ENCODE data around the gene C2CD4C.
A peak's percentile ranks its signal among the peaks of the same experiment; 100 is the strongest.
"Not testable (repeated sequence)": the region's sequence is repeated elsewhere in the genome, so short reads cannot be mapped to it uniquely, and the experiment has no call there.

Gene C2CD4C

DNA sequence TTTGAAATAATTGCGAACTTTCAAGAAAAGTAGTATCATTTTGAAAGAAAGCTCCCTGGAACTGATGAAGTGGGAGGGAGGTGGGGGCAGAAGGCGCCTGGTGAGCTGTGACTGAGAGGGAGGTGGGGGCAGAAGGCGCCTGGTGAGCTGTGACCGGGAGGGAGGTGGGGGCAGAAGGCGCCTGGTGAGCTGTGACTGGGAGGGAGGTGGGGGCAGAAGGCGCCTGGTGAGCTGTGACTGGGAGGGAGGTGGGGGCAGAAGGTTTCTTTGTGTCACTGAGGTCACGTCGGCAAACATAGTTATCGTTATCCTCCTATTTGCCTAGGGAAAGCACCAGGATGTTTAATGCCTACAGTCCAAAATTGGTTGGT lies 24.2 kb downstream of the C2CD4C start:
- no peak overlapping the region for H3K4me3 ChIP-seq (replicated peaks; ENCODE audit: low read depth, low read length)
- DNase-seq (ENCODE audit: extremely low read depth, low read depth), result no peak
- TF ChIP-seq, protein P1, sequence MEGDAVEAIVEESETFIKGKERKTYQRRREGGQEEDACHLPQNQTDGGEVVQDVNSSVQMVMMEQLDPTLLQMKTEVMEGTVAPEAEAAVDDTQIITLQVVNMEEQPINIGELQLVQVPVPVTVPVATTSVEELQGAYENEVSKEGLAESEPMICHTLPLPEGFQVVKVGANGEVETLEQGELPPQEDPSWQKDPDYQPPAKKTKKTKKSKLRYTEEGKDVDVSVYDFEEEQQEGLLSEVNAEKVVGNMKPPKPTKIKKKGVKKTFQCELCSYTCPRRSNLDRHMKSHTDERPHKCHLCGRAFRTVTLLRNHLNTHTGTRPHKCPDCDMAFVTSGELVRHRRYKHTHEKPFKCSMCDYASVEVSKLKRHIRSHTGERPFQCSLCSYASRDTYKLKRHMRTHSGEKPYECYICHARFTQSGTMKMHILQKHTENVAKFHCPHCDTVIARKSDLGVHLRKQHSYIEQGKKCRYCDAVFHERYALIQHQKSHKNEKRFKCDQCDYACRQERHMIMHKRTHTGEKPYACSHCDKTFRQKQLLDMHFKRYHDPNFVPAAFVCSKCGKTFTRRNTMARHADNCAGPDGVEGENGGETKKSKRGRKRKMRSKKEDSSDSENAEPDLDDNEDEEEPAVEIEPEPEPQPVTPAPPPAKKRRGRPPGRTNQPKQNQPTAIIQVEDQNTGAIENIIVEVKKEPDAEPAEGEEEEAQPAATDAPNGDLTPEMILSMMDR (IDR thresholded peaks at IDR 0.05; ENCODE audit: low read depth, low read length, missing control alignments), result no peak

DNA sequence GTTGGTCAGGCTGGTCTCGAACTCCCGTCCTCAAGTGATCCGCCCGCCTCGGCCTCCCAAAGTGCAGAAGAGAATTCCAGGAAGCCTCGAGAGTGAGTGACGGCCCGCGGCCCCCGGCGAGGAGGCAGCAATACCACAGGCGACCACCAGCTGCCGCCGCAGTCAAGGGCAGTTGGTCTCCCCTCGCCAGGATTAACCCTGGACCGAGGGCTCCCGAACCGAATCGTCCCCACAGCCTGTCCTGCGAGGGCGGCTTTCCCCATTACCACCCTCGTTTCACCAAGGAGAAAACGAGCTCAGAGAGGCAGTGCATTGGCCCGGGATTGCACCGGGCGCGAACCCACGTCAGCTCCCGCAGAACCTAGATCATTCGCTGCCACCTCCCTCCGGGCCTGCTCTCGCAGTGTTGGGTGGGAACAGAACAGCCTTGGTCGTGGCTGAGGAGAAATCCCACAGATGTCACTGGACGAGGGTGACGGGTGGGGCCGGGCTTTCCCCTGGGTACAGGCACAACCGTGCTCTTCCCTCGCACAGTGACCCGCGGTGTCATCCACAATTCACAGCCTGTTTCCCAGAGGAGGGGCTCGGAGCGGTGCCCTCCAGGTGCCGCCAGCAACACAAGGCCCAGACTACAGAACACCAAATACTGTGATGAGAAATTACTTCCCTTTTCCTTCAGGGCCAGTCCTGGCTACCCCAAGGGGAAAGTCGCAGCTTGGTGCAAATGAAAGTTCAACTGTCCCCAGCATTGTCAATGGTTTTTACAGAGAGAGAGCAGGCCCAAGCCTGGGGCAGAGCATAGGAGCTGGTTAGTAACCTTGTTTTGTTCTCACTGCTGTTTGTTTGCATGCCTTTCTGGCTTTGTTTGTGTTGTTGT lies 24.8 kb downstream of the C2CD4C start:
- DNase-seq (ENCODE audit: extremely low read depth, low read depth), result no peak
- no peak overlapping the region for H3K4me3 ChIP-seq (replicated peaks; ENCODE audit: low read depth, low read length)
- TF ChIP-seq, protein P1 (IDR thresholded peaks at IDR 0.05; ENCODE audit: low read depth, low read length, missing control alignments), result peak; percentile 2

DNA sequence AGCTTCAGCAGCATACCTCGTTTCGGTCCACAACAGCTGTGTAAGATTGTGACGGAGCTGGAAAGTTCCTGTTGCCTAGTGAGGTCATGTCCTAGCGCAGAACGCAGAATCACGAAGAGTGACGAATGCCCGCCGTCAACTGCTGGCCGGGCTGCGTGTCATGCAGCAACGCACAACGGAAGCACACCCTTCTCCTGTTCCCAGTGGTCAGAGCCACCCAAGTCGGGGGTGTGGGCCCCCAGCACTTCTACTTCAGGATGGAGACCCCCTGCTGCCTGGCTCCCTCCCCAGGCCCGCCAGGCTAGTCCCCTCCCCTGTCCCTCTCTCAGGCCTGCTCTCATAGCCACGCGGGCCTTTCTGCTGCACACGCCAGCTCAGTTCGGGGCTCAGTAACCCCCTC lies 25.9 kb downstream of the C2CD4C start:
- no peak overlapping the region for H3K4me3 ChIP-seq (replicated peaks; ENCODE audit: low read depth, low read length)
- no peak for DNase-seq (ENCODE audit: extremely low read depth, low read depth)

DNA sequence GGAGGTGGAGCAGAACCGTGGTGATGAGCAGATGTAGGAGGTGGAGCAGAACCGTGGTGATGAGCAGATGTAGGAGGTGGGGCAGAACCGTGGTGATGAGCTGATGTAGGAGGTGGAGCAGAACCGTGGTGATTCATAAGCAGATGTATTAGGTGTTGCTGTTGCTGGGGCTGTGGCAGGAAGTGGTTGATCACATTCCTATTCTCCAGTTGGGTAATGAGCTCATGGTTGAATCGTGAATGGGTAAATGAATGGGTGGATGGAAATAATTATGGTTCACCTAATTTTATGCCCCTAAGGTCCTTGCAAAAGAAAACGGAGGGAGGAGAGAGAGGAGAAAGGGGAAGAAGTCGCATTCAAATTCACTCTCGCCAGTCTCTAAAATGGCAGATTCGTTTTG lies 26.4 kb downstream of the C2CD4C start:
- not testable (repeated sequence) for H3K4me3 ChIP-seq (replicated peaks; ENCODE audit: low read depth, low read length)
- peak; percentile 98 for DNase-seq (ENCODE audit: extremely low read depth, low read depth)

More for the DNA sequence above, 25.9 kb downstream of the C2CD4C start:
- TF ChIP-seq, protein P1 (IDR thresholded peaks at IDR 0.05; ENCODE audit: low read depth, low read length, missing control alignments), result no peak

DNA sequence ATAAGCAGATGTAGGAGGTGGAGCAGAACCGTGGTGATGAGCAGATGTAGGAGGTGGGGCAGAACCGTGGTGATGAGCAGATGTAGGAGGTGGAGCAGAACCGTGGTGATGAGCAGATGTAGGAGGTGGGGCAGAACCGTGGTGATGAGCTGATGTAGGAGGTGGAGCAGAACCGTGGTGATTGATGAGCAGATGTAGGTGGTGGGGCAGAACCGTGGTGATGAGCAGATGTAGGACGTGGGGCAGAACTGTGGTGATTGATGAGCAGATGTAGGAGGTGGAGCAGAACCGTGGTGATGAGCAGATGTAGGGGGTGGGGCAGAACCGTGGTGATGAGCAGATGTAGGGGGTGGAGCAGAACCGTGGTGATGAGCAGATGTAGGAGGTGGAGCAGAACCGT lies 27.0 kb downstream of the C2CD4C start:
- H3K4me3 ChIP-seq (replicated peaks; ENCODE audit: low read depth, low read length); DNase-seq (ENCODE audit: extremely low read depth, low read depth): not testable (repeated sequence)

DNA sequence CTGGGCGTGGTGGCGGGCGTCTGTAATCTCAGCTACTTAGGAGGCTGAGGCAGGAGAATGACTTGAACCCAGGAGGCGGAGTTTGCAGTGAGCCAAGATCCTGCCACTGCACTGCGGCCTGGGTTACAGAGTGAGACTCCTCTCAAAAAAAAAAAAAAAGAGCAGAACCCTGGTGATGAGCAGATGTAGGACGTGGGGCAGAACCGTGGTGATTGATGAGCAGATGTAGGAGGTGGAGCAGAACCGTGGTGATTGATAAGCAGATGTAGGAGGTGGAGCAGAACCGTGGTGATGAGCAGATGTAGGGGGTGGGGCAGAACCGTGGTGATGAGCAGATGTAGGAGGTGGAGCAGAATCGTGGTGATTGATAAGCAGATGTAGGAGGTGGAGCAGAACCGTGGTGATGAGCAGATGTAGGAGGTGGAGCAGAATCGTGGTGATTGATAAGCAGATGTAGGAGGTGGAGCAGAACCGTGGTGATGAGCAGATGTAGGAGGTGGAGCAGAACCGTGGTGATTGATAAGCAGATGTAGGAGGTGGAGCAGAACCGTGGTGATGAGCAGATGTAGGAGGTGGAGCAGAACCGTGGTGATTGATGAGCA lies 28.2 kb downstream of the C2CD4C start:
- not testable (repeated sequence) for H3K4me3 ChIP-seq (replicated peaks; ENCODE audit: low read depth, low read length)

DNA sequence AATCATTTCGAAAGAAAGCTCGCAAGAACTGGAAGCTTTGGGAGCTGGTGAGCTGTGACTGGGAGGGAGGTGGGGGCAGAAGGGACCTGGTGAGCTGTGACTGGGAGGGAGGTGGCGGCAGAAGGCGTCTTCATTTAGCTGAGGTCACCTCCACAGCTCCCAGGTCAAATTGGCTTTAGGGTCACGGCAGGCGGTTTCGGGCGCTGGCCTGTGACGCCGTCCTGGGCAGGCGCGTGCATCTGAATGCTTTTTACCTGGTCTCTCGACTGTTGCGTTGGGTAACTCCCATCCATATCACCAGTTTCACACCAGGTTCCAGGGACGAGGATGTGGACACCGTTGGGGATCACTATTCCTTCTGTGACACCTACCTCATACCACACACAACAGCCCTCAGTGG lies 29.2 kb downstream of the C2CD4C start:
- no peak for DNase-seq (ENCODE audit: extremely low read depth, low read depth)
- TF ChIP-seq, protein P1 (IDR thresholded peaks at IDR 0.05; ENCODE audit: low read depth, low read length, missing control alignments), result no peak
- H3K4me3 ChIP-seq (replicated peaks; ENCODE audit: low read depth, low read length), result no peak overlapping the region

More for the DNA sequence above, 28.2 kb downstream of the C2CD4C start:
- not testable (repeated sequence) for DNase-seq (ENCODE audit: extremely low read depth, low read depth)

DNA sequence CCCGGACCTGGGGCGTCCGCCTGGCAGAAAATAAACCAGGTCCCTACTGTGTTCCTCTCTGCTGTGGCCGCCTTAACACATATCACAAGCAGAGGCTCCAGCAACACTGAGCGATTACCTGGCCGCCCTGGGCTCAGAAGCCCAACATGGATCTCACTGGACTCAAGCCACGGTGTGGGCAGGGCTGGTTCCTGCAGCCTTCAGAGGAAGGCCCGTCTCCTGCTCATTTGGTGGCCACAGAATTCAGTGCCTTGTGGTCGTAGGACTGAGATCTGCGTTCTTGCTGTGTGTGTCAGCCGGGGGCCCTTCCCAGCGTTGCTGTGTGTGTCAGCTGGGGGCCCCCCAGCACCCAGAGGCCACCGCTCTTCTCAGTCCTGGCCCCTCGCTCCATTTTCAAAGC lies 30.2 kb downstream of the C2CD4C start:
- TF ChIP-seq, protein P1 (IDR thresholded peaks at IDR 0.05; ENCODE audit: low read depth, low read length, missing control alignments), result no peak
- DNase-seq (ENCODE audit: extremely low read depth, low read depth), result no peak

More for the DNA sequence above, 30.2 kb downstream of the C2CD4C start:
- H3K4me3 ChIP-seq (replicated peaks; ENCODE audit: low read depth, low read length), result no peak overlapping the region

Measured in HFF-Myc (cell line).